GM18499 (cell line): ENCODE results near the gene TNFRSF1A.

ENCODE experiments used
- ATAC-seq: cut with Tn5 transposase; IDR thresholded peaks from one replicate; pipeline ENCODE4 v1.9.1; 2021; ENCODE audit warnings: moderate number of reproducible peaks; ENCODE audit not compliant: insufficient read depth, unreplicated experiment

TNFRSF1A gene

GRCh38 chr12:6341417-6342139 is at the start of gene TNFRSF1A:
Gene TNFRSF1A, minus strand, starts transcription at chr12:6342076. Its CDS starts 262 bp downstream, at chr12:6341814.
- ATAC-seq, result no peak

GRCh38 chr12:6391013-6391412 is 49.1 kb upstream of the TNFRSF1A start:
- ATAC-seq, result no peak

GRCh38 chr12:6390084-6390799 is 48.4 kb upstream of the TNFRSF1A start:
- no peak for ATAC-seq

- no peak for ATAC-seq
Observed at GRCh38 chr12:6387541-6387940, 45.7 kb upstream of the TNFRSF1A start.

- no peak for ATAC-seq
Observed at GRCh38 chr12:6386491-6386890, 44.6 kb upstream of the TNFRSF1A start.

GRCh38 chr12:6386038-6386437 is 44.2 kb upstream of the TNFRSF1A start:
- ATAC-seq, result no peak

GRCh38 chr12:6384499-6385436 is 42.9 kb upstream of the TNFRSF1A start:
- no peak for ATAC-seq

GRCh38 chr12:6383572-6384498 is 42.0 kb upstream of the TNFRSF1A start, which contains the start of gene LTBR:
Gene LTBR, plus strand, starts transcription at chr12:6384162. Its CDS starts 197 bp downstream, at chr12:6384359.
- ATAC-seq, result no peak

GRCh38 chr12:6382982-6383381 is 41.1 kb upstream of the TNFRSF1A start:
- no peak for ATAC-seq

GRCh38 chr12:6382371-6382770 is 40.5 kb upstream of the TNFRSF1A start:
- ATAC-seq, result no peak

- ATAC-seq, result no peak
Observed at GRCh38 chr12:6380141-6381121, 38.6 kb upstream of the TNFRSF1A start.

GRCh38 chr12:6378709-6379472 is 37.0 kb upstream of the TNFRSF1A start:
- ATAC-seq, result no peak

GRCh38 chr12:6377667-6377994 is 35.8 kb upstream of the TNFRSF1A start:
- no peak for ATAC-seq

GRCh38 chr12:6376870-6377666 is 35.2 kb upstream of the TNFRSF1A start:
- ATAC-seq, result no peak

- no peak for ATAC-seq
Observed at GRCh38 chr12:6376079-6376869, 34.4 kb upstream of the TNFRSF1A start.
